Measurements from ENCODE around the gene MBP.

The MBP gene

DNA sequence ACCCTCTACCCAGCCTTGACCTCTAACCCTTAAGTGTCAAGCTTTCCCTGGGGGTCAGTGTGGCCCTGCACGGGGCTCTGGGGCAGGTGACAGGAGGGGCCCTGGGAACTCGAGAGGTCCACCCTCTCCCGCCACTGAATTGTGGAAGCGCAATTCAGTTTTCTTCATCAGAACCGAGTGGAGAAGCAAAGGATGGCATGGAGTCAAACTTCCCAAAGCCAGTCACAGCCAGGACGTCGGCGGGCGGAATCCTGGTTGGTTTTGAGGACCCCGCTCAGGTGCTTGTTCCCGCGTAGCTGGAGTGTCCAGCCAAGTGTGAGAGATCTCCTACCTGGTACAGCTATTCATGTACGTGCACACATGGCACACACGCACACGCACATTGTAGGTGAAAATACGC lies 62.0 kb downstream of the MBP start (continued):
- TF ChIP-seq ZNF70 (CRISPR knock-in tag; IDR thresholded peaks at IDR 0.05) = no peak

- ATAC-seq = no peak
- no peak for TF ChIP-seq PPARA (CRISPR knock-in tag; IDR thresholded peaks at IDR 0.05; ENCODE audit: borderline replicate concordance)
- TF ChIP-seq TSHZ2 (CRISPR knock-in tag; IDR thresholded peaks at IDR 0.05) = no peak
- TF ChIP-seq CSRNP3 (CRISPR knock-in tag; IDR thresholded peaks at IDR 0.05) = no peak
- TF ChIP-seq ZNF70 (CRISPR knock-in tag; IDR thresholded peaks at IDR 0.05) = no peak
- no peak for TF ChIP-seq OSR1 (CRISPR knock-in tag; IDR thresholded peaks at IDR 0.05)
- TF ChIP-seq ZNF565 (CRISPR knock-in tag; conservative IDR thresholded peaks at IDR 0.05; ENCODE audit: low read depth) = no peak
- no peak for TF ChIP-seq ZNF8 (CRISPR knock-in tag; IDR thresholded peaks at IDR 0.05)
- TF ChIP-seq ESRRG (CRISPR knock-in tag; IDR thresholded peaks at IDR 0.05) = no peak
- TF ChIP-seq, protein P1, sequence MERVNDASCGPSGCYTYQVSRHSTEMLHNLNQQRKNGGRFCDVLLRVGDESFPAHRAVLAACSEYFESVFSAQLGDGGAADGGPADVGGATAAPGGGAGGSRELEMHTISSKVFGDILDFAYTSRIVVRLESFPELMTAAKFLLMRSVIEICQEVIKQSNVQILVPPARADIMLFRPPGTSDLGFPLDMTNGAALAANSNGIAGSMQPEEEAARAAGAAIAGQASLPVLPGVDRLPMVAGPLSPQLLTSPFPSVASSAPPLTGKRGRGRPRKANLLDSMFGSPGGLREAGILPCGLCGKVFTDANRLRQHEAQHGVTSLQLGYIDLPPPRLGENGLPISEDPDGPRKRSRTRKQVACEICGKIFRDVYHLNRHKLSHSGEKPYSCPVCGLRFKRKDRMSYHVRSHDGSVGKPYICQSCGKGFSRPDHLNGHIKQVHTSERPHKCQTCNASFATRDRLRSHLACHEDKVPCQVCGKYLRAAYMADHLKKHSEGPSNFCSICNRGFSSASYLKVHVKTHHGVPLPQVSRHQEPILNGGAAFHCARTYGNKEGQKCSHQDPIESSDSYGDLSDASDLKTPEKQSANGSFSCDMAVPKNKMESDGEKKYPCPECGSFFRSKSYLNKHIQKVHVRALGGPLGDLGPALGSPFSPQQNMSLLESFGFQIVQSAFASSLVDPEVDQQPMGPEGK (CRISPR knock-in tag; IDR thresholded peaks at IDR 0.05; ENCODE audit: borderline replicate concordance) = no peak
- no peak for TF ChIP-seq ZFP3 (CRISPR knock-in tag; IDR thresholded peaks at IDR 0.05)
- no peak for TF ChIP-seq CSDC2 (CRISPR knock-in tag; IDR thresholded peaks at IDR 0.05)
- no peak for TF ChIP-seq ISL1 (CRISPR knock-in tag; IDR thresholded peaks at IDR 0.05)
- no peak for TF ChIP-seq POU6F1 (CRISPR knock-in tag; IDR thresholded peaks at IDR 0.05; ENCODE audit: borderline replicate concordance, low read depth)
- no peak for TF ChIP-seq TCF4 (CRISPR knock-in tag; IDR thresholded peaks at IDR 0.05; ENCODE audit: borderline replicate concordance)
- TF ChIP-seq SNAI2 (CRISPR knock-in tag; IDR thresholded peaks at IDR 0.05) = no peak
- no peak for TF ChIP-seq RARB (CRISPR knock-in tag; IDR thresholded peaks at IDR 0.05)
- TF ChIP-seq ARNTL (CRISPR knock-in tag; IDR thresholded peaks at IDR 0.05; ENCODE audit: borderline replicate concordance, low read depth) = no peak
- TF ChIP-seq CREB5 (CRISPR knock-in tag; IDR thresholded peaks at IDR 0.05; ENCODE audit: low read depth) = no peak
- TF ChIP-seq TOX (CRISPR knock-in tag; IDR thresholded peaks at IDR 0.05; ENCODE audit: borderline replicate concordance) = no peak
Measured at GRCh38 chr18:77069931-77070330, 62.7 kb downstream of the MBP start.

DNA sequence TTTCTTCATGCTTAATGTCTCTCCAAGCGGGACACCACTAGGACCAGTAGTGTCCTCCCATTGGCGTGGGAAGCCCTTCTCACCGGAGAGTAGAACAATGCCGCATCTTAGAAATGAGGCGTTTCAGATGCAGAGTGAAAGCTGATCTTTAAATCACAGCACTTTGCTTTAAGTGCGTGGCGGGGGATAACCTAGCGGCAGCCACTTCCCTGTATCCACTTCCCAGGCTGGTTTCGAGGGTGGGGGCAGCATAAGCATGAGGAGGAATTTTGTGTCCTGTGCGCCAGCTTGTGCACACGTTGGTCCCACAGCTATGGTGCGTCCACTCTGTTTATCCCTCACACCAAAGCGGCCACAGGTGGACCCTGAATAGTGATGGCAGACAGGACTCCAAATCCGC lies 63.1 kb downstream of the MBP start:
- ATAC-seq = no peak
- TF ChIP-seq ZFP3 (CRISPR knock-in tag; IDR thresholded peaks at IDR 0.05) = no peak
- no peak for TF ChIP-seq ZFP30 (CRISPR knock-in tag; IDR thresholded peaks at IDR 0.05)
- TF ChIP-seq PPARA (CRISPR knock-in tag; IDR thresholded peaks at IDR 0.05; ENCODE audit: borderline replicate concordance) = no peak
- no peak for TF ChIP-seq ZC3H10 (CRISPR knock-in tag; IDR thresholded peaks at IDR 0.05)
- TF ChIP-seq, protein P1 (CRISPR knock-in tag; IDR thresholded peaks at IDR 0.05; ENCODE audit: borderline replicate concordance) = no peak
- no peak for TF ChIP-seq BACH2 (CRISPR knock-in tag; IDR thresholded peaks at IDR 0.05; ENCODE audit: borderline replicate concordance)
- no peak for TF ChIP-seq POU6F1 (CRISPR knock-in tag; IDR thresholded peaks at IDR 0.05; ENCODE audit: borderline replicate concordance, low read depth)
- TF ChIP-seq ZNF8 (CRISPR knock-in tag; IDR thresholded peaks at IDR 0.05) = no peak
- TF ChIP-seq TCF4 (CRISPR knock-in tag; IDR thresholded peaks at IDR 0.05; ENCODE audit: borderline replicate concordance) = no peak
- TF ChIP-seq GLIS3 (CRISPR knock-in tag; IDR thresholded peaks at IDR 0.05) = no peak
- TF ChIP-seq ZNF70 (CRISPR knock-in tag; IDR thresholded peaks at IDR 0.05) = no peak
- TF ChIP-seq CSRNP3 (CRISPR knock-in tag; IDR thresholded peaks at IDR 0.05) = no peak
- TF ChIP-seq OSR1 (CRISPR knock-in tag; IDR thresholded peaks at IDR 0.05) = no peak

Measured in SK-N-SH treated with all-trans-retinoic acid at 6 μM for 48 hours (cell line).